Kasumi-1 (cell line): ENCODE results near the gene ABHD6.
"Not testable (repeated sequence)": the region's sequence is repeated elsewhere in the genome, so short reads cannot be mapped to it uniquely, and the experiment has no call there.

Source experiments
- DNase-seq, 2 experiments: peaks; one replicate each; lab custom pipeline; 2025; lab: John Stamatoyannopoulos, UW

The ABHD6 gene

DNA sequence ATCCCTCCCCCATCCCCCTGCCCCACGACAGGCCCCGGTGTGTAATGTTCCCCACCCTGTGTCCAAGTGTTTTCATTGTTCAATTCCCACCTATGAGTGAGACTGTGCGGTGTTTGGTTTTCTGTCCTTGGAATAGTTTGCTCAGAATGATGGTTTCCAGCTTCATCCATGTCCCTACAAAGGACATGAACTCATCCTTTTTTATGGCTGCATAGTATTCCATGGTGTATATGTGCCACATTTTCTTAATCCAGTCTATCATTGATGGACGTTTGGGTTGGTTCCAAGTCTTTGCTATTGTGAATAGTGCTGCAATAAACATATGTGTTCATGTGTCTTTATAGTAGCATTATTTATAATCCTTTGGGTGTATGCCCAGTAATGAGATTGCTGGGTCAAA lies 5.3 kb downstream of the ABHD6 start:
- not testable (repeated sequence) for DNase-seq

DNA sequence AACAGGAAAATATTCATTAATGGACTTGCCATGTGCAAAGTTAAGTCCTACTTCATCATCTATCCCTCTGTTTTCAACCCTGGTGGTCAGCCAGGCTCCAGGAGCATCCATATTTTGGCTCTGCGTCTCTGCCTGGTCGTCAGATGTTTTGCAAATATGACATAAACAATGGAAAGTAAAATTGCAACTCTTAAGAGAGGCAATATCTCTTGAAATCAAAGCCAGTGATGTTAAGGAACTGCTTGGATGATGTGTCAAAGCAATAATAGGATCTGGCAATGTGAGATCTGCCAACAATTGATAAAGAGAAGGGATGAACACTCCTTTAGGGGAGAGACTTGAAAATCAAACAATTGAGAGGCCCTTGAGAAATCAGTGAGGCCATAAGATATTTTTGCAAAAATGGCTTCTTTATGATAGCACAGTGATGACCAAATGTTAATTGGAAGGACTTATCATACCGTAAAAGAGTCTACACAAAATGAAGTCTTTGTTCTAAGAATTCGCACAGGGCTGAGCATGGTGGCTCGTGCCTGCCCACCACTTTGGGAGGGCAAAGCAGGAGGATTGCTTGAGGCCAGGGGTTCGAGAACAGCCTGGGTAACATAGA lies 6.5 kb downstream of the ABHD6 start:
- no peak for DNase-seq

DNA sequence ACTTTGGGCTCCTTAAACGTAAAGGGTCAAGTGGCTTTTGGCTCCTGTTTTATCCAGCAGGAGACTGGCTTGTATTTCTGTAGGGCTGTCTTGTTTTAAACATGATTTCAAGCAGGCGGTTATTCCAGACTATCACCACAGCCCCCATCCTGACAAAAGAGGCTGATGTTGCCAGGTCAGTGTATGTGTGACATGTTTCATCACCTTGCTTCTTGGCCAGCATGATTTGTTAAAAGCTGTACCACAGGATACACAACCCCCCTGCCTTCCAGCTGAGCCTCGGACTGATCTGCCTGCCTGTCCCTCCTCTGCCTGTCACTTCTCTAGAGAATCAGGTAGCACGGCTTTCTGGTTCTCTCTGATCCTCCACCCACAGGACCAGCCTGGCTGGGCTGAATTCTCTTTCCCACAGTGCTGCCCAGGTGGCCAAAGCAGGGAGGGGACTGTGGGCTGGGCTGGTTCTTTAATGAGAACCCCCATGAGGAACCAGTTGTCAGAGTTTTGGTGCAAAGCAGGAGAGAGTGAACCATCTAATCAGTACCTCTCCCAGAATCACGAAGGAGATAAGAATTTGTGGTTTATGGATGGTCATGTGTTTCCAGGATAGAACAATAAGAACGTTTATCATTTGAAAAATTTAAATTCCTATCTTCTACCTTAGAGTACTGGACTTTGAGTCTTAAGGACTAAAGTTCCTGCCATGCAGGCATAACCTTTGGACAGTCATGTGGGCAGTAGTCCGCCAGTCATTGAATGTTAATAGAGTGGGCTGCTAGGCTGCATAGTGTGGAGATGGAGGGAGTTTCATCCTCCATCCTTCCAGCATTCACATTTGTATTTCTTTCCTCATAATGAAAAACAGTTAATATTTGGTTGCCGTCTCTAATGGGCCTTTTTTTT lies 8.8 kb downstream of the ABHD6 start:
- DNase-seq = no peak

DNA sequence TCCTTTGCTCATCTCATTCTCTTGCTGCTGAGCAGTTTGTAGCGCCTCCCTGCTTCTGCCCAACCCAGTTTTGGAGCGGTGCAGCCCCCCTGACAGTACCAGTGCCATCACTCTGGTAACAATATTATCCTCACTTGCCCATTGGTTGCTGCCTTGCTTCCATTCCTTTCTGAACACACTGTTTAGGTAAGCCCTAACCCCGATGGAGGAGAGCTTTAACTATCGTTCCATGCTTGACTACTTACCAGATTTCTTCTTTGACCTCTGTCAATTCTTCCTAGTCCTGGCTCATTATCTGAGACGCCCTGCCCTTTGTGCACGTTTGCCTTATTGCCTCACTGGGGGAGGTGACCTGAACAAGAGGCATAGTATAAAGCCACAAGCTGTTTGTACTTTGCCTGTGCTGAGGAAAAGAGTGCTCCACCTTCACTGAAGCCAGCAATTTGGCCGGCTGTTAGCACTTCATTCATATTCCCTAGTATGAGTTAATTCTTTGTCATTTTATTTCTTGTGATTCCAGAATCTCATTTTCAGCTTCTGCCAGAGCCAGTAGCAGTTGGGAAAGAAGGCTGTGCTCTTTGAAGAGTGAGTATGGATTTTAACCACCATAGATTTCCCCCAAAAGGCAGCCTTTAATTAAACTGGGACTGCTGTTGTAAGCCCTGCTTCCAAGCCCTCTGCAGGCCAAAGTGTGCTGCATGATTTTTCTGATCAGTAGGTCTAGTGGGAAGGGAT lies 11.9 kb downstream of the ABHD6 start:
- DNase-seq = no peak

DNA sequence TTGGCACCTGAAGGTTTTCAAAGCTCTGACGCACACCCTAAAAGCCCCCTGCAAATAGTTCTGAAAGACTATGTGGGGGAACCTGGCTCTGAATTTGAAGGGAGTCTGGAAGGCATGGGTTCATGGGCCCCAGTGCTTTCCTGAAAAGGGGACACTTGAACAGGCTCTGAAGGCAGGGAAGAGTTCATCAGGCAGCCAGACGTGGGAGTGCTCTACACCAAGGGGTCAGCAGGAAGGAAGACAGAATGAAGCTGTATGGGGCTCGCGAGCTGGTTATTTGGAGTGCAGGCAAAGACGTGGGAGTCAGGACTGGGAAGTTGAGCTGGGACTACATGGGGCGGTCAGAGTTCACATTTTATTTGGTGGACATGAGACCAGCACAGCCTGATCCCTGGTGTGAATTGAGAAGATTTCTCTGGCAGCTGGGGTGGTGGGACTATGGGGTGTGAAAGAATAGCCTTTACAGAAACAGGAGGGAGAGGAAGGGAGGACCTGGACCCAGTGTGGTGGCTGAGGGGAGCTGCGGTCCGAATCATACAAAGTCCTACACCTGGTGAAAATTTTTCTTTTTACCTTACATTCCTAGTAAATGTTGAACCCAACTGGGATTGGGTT lies 12.6 kb downstream of the ABHD6 start:
- no peak for DNase-seq

DNA sequence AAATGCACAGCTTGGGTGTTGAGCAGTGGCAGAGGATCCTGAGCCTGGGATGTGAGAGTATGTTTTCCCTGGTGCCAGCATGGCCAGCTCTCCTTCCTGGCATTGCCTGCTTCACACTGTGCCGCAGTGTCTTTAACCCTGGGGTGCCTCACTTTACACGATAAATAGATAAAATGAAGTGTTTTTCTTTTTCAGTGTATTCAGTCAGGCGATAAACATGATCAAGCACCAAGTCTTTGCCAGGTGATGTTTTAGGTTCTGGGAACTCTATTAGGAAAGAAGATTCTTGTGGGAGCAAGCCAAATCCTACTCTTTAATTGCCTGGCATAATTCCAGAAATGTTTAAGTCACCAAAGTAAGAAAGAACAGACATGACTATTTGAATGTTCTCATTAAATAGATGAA lies 14.0 kb downstream of the ABHD6 start:
- no peak for DNase-seq

DNA sequence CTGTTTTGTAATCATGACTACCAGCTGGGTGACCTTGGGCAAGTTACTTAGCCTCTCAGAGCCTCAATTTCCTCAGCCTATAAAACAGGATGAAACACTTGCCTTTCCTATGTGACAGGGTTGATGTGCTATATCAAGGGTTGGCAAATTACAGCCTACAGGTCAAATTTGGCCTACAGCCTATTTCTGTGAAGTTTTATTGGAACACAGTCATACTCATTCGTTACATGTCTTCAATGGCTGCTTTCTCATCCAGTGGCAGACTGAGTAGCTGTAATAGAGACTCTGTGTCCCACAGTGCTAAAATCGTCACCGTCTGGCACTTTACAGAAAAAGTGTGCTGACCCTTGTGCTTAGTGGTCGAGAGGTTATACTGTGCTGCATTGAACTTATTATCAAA lies 16.6 kb downstream of the ABHD6 start:
- no peak for DNase-seq

DNA sequence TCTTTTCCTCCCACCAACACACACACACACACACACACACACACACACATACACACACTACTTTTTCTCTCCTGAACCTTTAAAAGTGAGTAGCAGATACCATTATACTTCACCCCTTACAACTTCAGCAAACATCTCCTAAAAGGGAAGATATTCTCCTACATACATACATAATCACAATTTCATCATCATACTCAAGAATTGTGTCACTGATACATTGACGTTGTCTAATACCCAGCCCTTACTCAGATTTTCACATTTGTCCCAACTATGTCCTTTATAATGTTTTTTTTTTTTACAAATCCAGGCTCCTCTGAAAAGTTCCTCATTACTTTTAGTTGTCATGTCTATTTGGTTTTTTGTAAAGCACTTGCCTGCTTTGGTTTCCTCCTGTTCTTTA lies 18.5 kb downstream of the ABHD6 start:
- DNase-seq = no peak

DNA sequence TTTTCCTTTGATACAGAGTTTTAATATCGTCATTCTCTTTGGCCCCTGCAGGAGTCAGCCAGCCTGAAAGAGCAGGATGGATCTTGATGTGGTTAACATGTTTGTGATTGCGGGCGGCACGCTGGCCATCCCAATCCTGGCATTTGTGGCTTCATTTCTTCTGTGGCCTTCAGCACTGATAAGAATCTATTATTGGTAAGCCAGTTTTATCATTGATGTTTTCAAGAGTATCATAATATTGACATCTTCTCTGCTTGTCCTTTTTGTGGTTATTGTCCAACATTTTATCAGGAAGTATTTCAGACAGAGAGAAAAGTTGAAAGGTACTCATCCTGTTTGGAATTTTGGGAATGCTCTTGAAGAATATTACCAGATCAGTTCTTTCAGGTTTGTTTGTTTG lies 18.9 kb downstream of the ABHD6 start:
- no peak for DNase-seq

DNA sequence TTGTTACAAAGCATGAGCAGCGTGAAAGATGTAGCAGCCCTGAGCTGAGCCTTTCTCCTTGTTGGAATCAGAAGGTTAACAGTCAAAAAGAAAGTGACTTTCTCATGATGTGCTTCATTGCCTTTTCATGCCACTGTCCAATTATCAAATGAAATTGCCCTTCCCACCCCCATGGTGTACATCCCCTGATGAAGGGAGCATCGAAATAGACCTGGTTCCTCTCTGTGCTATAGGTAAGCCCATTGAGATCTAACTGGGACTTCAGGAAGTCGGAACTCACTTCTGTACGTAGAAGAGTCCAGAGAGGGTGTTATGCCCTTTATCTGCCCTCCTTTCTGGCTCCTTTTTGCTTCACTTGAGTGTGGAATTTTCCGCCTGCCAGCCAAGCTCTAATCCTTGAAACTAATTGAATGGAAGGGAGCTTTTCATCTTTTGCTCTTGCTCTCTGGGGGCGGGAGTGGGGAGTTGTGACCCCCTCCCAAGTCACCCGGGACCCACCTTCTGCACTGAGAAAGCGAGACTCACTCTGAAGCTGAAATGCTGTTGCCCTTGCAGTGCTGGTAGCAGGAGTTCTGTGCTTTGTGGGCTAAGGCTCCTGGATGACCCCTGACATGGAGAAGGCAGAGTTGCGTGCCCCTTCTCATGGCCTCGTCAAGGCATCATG lies 20.9 kb downstream of the ABHD6 start:
- no peak for DNase-seq

DNA sequence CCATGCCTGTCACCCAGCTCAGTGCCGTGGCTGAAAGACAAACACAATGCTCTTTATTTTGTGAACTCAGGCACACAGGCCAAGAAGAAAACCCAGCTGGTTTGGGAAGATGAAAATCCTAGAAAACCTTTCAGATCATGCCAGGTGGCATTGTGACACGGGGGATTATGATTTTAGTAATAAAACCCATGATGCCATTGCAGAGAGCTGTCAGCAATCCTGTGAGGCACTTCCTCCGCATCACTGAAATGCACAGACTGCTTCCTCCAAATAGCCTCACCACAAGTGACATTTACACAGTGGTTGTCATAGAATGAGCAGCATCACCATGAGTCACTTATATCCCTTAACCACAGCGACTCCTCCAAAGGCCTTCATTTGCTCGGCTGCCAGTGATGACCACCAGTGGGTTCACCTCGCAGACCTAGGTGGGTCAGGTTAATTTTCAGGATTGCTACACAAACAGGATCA lies 22.7 kb downstream of the ABHD6 start:
- peak; percentile 45 to 72 for DNase-seq

DNA sequence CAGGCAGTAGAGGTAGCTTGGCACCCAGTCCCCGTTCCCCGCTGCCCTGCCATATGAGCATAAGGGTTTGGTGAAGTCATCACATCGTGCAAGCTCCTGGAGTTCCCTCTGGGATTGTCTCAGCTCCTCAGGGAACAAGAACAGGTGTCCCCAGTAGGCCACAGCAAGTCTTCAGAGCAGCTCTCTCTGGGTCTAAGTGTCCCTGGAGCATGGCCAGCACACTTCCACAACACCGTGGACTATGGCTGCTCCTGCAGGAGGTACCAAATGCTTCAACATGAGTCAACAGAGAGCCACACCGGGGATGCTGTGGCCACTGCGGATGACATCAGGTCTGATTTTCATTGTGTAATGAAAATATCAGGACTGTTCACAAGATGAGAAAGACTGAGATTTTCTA lies 23.1 kb downstream of the ABHD6 start:
- DNase-seq = no peak

DNA sequence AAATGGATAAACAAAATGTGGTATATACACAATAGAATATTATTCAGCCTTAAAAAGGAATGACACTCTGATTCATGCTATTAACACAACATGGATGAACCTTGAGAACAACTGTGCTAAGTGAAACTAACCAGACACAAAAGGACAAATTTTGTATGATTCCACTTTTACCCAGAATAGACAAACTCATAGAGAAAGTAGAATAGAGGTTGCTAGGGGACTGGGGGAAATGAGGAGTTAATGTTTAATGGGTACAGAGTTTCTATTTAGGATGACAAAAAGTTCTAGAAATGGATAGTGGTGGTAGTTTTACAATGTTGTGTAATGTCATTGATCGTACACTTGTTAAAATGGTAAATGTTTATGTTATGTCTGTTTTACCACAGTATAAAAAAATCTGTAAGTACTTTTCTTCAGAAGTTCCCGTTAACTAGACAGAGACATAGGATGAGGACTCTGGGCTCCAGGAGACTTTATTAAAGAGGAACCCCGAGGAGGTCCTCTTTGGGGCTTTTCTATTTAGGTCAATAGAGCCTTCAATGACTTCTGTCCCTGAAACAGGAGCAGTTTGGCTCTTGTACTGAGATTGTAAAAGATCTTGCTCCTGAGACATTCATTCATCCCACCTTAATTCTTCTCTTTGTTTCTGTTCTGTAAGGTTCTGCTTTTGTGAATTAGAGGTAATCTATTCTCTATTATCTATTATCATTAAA lies 24.5 kb downstream of the ABHD6 start:
- DNase-seq = no peak

DNA sequence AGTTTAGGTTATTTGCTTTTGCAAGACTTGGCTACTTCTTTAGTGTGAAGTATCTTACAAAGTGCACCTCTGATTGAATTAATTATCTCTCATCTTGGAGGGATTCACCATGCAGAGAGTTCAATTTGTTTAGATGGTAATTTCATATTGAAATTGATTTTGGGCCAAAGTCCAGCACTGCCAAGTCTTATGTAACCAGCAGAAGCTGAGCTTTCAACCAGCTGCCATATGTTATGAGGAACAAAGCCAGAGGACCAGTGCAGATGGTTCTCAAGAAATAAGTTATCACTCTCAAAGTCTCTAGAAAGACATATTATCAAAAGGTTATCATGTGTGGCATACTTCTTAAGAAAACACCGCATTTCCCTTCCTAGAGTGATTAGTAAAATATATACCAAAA lies 29.0 kb downstream of the ABHD6 start:
- DNase-seq = no peak

DNA sequence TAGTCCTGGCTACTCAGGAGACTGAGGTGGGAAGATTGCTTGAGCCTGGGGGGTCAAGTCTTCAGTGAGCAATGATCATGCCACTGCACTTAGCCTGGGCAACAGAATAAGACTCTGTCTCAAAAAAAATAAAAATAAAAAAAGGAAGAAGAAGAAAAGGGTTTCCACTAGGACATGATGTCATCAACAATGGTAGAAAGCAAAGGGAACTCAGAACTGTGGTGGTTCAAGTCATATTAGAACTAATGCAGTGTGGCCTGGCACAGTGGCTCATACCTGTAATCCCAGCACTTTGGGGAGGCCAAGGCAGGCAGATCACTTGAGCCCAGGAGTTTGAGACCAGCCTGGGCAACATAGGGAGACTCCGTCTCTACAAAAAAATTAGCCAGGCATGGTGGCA lies 30.0 kb downstream of the ABHD6 start:
- DNase-seq = not testable (repeated sequence)

DNA sequence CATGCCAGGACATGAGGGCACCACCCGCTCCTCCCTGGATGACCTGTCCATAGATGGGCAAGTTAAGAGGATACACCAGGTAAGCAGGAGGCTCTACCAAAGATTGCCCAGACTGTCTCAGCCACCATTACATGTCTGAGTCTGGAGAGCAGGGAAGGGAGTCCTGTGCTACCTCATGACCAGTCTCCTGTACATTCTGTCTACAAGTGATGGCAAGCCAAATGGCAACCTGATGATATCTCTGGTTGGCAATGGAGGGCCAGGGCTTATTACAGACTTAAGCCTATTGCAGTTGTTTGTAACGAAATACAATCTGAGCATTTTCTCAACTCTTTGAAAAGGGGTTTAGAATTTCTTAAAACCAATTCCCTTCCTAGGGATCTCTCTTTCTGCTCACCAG lies 31.8 kb downstream of the ABHD6 start:
- no peak for DNase-seq

DNA sequence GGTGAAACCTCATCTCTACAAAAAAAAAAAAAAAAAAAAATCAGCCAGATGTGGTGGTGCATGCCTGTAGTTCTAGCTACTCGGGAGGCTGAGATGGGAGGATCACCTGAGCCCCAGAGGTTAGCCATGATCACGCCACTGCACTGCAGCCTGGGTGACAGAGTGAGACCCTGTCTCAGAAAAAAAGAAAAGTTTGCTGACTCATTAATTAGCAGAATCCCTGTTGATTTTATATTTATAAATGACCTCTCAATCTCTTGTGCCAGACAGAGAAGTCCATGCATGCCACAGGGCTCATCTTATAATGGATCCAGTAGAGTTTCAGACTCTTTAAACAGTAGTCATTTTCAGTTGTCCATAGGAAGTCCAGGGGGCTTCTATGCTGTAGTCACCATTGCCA lies 32.9 kb downstream of the ABHD6 start:
- no peak for DNase-seq

DNA sequence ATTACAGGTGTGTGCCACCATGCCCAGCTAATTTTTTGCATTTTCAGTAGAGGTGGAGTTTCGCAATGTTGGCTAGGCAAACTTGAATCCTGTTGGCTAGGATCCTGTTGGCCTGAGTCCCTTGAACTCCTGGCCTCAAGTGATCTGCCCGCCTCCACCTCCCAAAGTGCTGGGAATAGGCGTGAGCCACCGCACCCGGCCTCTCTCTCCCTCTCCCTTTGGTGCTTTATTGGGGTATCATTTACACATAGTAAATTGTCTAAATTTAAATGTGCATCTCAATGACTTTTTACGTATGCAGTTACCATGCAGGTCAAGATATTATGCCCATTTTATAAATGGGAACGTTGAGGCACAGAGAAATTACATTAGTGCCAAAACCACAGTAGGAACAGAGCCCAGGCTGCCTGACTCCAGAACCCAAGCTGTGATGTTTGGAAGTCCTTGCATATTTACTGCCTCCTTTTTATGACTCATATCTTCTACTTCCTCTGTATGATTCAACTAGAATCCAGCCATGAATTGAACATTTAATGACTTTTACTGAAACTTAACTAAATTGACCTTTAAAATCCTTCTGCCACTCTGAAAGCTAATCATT lies 34.4 kb downstream of the ABHD6 start:
- DNase-seq = peak; percentile 54 to 55

DNA sequence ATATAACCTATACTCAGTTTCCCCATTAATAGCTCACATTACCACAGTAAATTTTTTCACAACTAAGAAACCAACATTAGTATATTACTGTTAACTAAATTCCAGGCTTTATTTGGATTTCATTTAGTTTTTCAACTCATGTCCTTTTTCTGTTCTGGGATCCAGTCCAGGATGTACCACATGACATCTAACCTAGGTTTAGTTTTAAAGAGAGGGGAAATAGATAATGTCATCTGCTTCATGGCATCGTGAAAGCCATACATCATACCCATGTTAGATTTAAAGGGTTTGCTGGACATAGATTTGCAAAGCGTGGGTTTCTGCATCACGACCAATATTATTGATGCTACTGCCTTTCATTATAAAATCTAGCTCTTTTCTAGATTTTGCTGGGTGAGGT lies 35.3 kb downstream of the ABHD6 start:
- no peak for DNase-seq

DNA sequence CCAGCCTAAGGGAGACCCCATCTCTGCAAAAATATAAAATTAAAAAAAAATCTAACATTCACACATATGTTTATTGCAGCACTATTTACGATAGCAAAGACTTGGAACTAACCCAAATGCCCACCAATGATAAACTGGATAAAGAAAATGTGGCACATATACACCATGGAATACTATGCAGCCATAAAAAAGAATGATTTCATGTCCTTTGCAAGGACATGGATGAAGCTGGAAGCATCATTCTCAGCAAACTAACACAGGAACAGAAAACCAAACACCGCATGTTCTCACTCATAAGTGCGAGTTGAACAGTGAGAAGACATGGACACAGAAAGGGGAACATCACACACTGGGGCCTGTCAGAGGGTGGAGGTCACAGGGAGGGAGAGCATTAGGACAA lies 35.8 kb downstream of the ABHD6 start:
- not testable (repeated sequence) for DNase-seq
